Left ventricle myocardium inferior (tissue), 1 donor: ENCODE measurements around the gene CNTNAP2. TPM values are rescaled to one million over a fixed set of nuclear protein-coding genes. Genes with fewer than 3 reads are reported as not detected.

ENCODE experiments used
- DNase-seq: peaks from one replicate; pipeline ENCODE4 v3.0.0-alpha.2; 2020
- H3K27ac ChIP-seq: fragments of 200-600 bp; replicated peaks from 2 replicates; pipeline ENCODE4 v1.8.0; 2021
- H3K27me3 ChIP-seq: fragments of 200-600 bp; 2 replicates; pipeline ENCODE4 v1.8.0; 2021; ENCODE audit warnings: low read depth
- H3K36me3 ChIP-seq: fragments of 200-600 bp; 2 replicates; pipeline ENCODE4 v1.8.0; 2021
- H3K4me1 ChIP-seq: fragments of 200-600 bp; 2 replicates; pipeline ENCODE4 v1.8.0; 2021
- H3K4me3 ChIP-seq: fragments of 200-600 bp; 2 replicates; pipeline ENCODE4 v1.8.0; 2021; ENCODE audit warnings: mild to moderate bottlenecking, moderate library complexity
- H3K9me3 ChIP-seq: fragments of 200-600 bp; replicated peaks from 2 replicates; pipeline ENCODE4 v1.8.0; 2021
- intact Hi-C: fragments of 100-400 bp; cut with micrococcal nuclease; formaldehyde crosslinking; loops from one replicate; pipeline ENCODE4 v1.11.0; 2022
- total RNA-seq: library from RNA; stranded (reverse); fragmentation: NEBNext Ultra II Directional; extraction: Animal tissue kit (Norgen Biotek cat#: 25700); gene quantifications from one replicate; pipeline ENCODE4 v1.2.1, GENCODE V29; 2021
- TF ChIP-seq, protein P1 (sequence below): fragments of 200-600 bp; IDR thresholded peaks from 2 replicates; pipeline ENCODE4 v1.8.0; 2021; ENCODE audit warnings: antibody characterized with exemption, mild to moderate bottlenecking, borderline replicate concordance
- donor health status: DM: no; HTN: yes; CAD: no; lungs with severe emphysema.

The CNTNAP2 gene
- total RNA-seq, 1 donor from 2014 or later, result 0.99 TPM

DNA sequence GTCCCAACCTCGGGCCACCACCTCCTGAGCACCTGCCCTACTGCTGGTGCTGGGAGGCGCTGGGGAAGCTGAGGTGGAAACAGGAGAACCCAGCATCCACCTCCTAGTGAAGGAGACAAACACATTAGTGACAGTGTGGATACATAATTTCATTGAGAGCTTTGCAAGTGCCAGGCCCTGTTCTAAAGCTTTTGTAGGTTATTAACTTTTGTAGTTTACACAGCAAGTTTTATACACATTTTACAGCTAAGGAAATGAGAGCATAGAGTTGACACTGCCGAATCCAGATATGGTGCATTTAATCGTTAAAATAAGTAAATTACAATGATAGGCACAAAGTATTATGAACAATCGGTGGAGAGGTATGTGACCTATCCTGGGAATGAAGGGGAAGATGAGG lies 2007.9 kb downstream of the CNTNAP2 start:
- Histone ChIP-seq H3K27ac (no peak overlapping the region), H3K4me1 (no peaks in the 10 kb centered on the region), H3K9me3 (no peaks in the 10 kb centered on the region), H3K27me3 (peaks cover 5% of the 10 kb centered on the region), H3K36me3 (no peaks in the 10 kb centered on the region), H3K4me3 (no peak overlapping the region)
- no peak for DNase-seq
- TF ChIP-seq, protein P1, sequence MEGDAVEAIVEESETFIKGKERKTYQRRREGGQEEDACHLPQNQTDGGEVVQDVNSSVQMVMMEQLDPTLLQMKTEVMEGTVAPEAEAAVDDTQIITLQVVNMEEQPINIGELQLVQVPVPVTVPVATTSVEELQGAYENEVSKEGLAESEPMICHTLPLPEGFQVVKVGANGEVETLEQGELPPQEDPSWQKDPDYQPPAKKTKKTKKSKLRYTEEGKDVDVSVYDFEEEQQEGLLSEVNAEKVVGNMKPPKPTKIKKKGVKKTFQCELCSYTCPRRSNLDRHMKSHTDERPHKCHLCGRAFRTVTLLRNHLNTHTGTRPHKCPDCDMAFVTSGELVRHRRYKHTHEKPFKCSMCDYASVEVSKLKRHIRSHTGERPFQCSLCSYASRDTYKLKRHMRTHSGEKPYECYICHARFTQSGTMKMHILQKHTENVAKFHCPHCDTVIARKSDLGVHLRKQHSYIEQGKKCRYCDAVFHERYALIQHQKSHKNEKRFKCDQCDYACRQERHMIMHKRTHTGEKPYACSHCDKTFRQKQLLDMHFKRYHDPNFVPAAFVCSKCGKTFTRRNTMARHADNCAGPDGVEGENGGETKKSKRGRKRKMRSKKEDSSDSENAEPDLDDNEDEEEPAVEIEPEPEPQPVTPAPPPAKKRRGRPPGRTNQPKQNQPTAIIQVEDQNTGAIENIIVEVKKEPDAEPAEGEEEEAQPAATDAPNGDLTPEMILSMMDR, result no peak
- intact Hi-C loops, result no loop called here

- Histone ChIP-seq H3K27ac (no peak overlapping the region), H3K9me3 (no peaks in the 10 kb centered on the region)
- TF ChIP-seq, protein P1, result no peak
Observed at GRCh38 chr7:148127374-148127773, 2010.8 kb downstream of the CNTNAP2 start.

GRCh38 chr7:148129023-148129422 lies 2012.4 kb downstream of the CNTNAP2 start:
- H3K36me3 ChIP-seq, result no peaks in the 10 kb centered on the region
- intact Hi-C loops, result no loop called here
- no peak for DNase-seq
- H3K9me3 ChIP-seq, result no peaks in the 10 kb centered on the region
- TF ChIP-seq, protein P1, result no peak
- H3K4me3 ChIP-seq, result no peak overlapping the region
- H3K4me1 ChIP-seq, result no peaks in the 10 kb centered on the region
- H3K27ac ChIP-seq, result no peak overlapping the region
- H3K27me3 ChIP-seq, result no peaks in the 10 kb centered on the region

More at GRCh38 chr7:148127374-148127773, 2010.8 kb downstream of the CNTNAP2 start:
- intact Hi-C loops, result no loop called here
- Histone ChIP-seq H3K4me3 (no peak overlapping the region), H3K27me3 (no peaks in the 10 kb centered on the region), H3K4me1 (no peaks in the 10 kb centered on the region), H3K36me3 (no peaks in the 10 kb centered on the region)
- no peak for DNase-seq

DNA sequence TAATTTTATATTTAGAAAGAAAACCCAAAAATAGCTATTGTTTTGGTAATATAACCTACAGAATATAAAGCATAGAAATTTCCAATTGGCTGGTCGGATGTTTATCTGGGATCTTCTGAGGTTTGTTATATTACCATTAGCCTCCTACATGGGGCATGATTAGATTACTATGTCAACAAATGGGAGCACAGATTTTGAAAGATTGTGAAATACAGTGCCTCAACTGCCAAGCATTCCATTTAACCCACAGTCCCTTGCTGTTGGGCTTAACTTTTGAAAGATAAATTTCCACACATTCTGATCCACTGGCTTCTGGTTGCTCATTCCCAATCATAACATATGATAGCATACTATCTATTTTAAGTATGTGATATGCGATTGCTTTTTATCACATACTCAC lies 2018.5 kb downstream of the CNTNAP2 start:
- intact Hi-C loops, result no loop called here
- H3K36me3 ChIP-seq, result no peaks in the 10 kb centered on the region
- DNase-seq, result no peak
- peaks cover 11% of the 10 kb centered on the region for H3K27me3 ChIP-seq
- H3K27ac ChIP-seq, result no peak overlapping the region
- H3K4me1 ChIP-seq, result no peaks in the 10 kb centered on the region
- TF ChIP-seq, protein P1, result no peak
- H3K9me3 ChIP-seq, result no peaks in the 10 kb centered on the region
- H3K4me3 ChIP-seq, result no peak overlapping the region

DNA sequence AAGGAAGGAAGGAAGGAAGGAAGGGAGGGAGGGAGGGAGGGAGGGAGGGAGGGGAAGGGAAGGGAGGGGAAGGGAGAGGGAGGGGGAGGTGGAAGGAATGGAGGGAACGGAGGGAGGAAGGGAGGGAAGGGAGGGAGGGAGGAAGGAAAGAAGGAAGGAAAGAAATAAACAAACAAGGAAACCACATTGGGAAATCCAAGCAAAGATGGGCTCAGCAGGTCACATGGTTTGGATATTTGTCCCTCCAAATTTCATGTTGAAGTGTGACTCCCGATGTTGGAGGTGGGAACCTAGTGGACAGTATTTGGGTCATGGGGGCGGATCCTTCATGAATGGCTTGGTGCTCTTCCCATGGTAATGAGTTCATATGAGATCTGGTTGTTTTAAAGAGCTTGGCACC lies 2019.4 kb downstream of the CNTNAP2 start:
- Histone ChIP-seq H3K9me3 (no peaks in the 10 kb centered on the region), H3K4me1 (no peaks in the 10 kb centered on the region), H3K27ac (no peak overlapping the region), H3K4me3 (no peak overlapping the region), H3K36me3 (no peaks in the 10 kb centered on the region), H3K27me3 (peaks cover 11% of the 10 kb centered on the region)
- DNase-seq, result no peak
- intact Hi-C loops, result no loop called here
- TF ChIP-seq, protein P1, result no peak
